GM18907 (cell line): ENCODE results near the gene ROR1.

Experiments
- ATAC-seq: cut with Tn5 transposase; IDR thresholded peaks from one replicate; pipeline ENCODE4 v1.9.1; 2021; ENCODE audit warnings: mild to moderate bottlenecking, moderate library complexity; ENCODE audit not compliant: unreplicated experiment

The ROR1 gene

GRCh38 chr1:63903947-63904610, 130.3 kb downstream of the ROR1 start:
- no peak for ATAC-seq

- no peak for ATAC-seq
These were observed 131.0 kb downstream of the ROR1 start for GRCh38 chr1:63904826-63905225.

GRCh38 chr1:63906047-63906704, 132.4 kb downstream of the ROR1 start:
- ATAC-seq = no peak

- no peak for ATAC-seq
These were observed 133.2 kb downstream of the ROR1 start for GRCh38 chr1:63907051-63907450.

GRCh38 chr1:63908016-63908415, 134.2 kb downstream of the ROR1 start:
- ATAC-seq = no peak

- ATAC-seq = no peak
These were observed 135.7 kb downstream of the ROR1 start for GRCh38 chr1:63909526-63909925.

GRCh38 chr1:63911049-63911448, 137.2 kb downstream of the ROR1 start:
- ATAC-seq = no peak

- no peak for ATAC-seq
These were observed 138.8 kb downstream of the ROR1 start for GRCh38 chr1:63912643-63913042.

GRCh38 chr1:63913533-63913932, 139.7 kb downstream of the ROR1 start:
- ATAC-seq = no peak

GRCh38 chr1:63914241-63914640, 140.4 kb downstream of the ROR1 start:
- no peak for ATAC-seq

- ATAC-seq = no peak
These were observed 140.9 kb downstream of the ROR1 start for GRCh38 chr1:63914706-63915105.

- no peak for ATAC-seq
These were observed 141.3 kb downstream of the ROR1 start for GRCh38 chr1:63915121-63915520.

GRCh38 chr1:63916485-63917360, 142.9 kb downstream of the ROR1 start:
- ATAC-seq = no peak

GRCh38 chr1:63917571-63918417, 144.0 kb downstream of the ROR1 start:
- no peak for ATAC-seq

- no peak for ATAC-seq
These were observed 144.7 kb downstream of the ROR1 start for GRCh38 chr1:63918418-63918945.

GRCh38 chr1:63920154-63921117, 146.6 kb downstream of the ROR1 start:
- ATAC-seq = no peak

GRCh38 chr1:63921359-63921758, 147.5 kb downstream of the ROR1 start:
- no peak for ATAC-seq

- no peak for ATAC-seq
These were observed 148.0 kb downstream of the ROR1 start for GRCh38 chr1:63921802-63922201.

- no peak for ATAC-seq
These were observed 149.0 kb downstream of the ROR1 start for GRCh38 chr1:63922848-63923247.
